ENCODE measurements around the gene ENTHD1.

Gene ENTHD1

DNA sequence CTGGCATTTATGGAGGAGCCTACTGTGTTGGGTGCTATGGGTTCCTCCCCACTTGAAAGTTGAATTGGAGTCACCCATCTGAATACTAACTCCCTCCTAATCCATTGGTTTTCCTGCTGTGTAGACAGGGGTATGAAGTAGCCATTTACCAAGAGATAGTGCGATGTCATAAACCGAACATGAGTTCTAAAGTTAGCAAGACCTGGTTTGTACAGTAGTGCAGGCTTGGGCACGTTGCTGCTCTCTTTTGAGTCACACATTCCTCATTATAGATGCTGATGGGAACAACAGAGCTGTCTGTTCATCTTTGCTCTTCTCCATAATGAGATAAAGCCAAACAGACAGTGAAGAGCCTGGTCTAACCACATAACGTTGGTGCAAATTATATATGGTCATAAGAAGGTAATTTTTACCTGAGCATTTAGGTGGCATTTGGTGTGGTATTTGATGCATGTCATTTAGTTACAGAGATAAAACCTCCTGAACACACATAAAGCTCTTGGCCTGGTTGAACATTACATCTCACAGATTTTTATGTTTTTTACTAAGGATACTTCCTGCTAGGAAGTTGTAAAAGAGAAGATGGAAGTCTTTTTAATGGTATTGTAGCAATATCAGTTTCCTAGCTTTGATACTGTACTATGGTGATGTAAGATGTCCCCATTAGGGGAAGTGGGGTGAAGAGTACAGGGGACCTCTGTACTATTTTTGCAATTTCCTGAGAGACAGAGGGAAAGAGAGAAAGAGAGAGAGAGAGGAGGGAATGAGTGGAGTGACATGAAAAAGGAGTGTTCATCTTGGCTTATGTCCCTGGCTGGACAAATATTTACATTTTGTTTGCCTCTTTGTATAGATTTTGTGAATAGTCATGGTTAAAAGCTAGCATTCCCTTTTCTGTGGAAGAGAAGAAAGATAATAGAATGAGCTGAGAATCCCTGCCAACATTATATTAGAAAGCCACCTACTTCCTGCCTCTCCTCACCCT is 35.3 kb upstream of the ENTHD1 start:
- peak overlapping the region; percentile 84 for H3K4me2 ChIP-seq (ENCODE audit: insufficient read depth, low read length)
- peaks cover 100% of the 10 kb centered on the region for H3K79me2 ChIP-seq (ENCODE audit: insufficient read depth, low read length)
- peak overlapping the region; percentile 77 for H3K9ac ChIP-seq (ENCODE audit: low read depth, low read length)
- DNase-seq (no peak), ATAC-seq (ENCODE audit: insufficient read depth, low read depth) (no peak)
- no peaks in the 10 kb centered on the region for H4K20me1 ChIP-seq (ENCODE audit: insufficient read depth, low read length)
- H3K4me1 ChIP-seq (ENCODE audit: insufficient read depth, low read length): peaks cover 94% of the 10 kb centered on the region
- peak overlapping the region; percentile 91 for H3K27ac ChIP-seq (ENCODE audit: low read length)
- peak overlapping the region; percentile 37 to 69; a peak in 3 of 4 replicates for H3K4me3 ChIP-seq (ENCODE audit: low read depth in 1 of 2, low read length in 2 of 2)
- TF ChIP-seq EZH2 (IDR thresholded peaks at IDR 0.05; ENCODE audit: borderline replicate concordance, low read depth, low read length, severe bottlenecking): no peak
- TF ChIP-seq, protein P1, sequence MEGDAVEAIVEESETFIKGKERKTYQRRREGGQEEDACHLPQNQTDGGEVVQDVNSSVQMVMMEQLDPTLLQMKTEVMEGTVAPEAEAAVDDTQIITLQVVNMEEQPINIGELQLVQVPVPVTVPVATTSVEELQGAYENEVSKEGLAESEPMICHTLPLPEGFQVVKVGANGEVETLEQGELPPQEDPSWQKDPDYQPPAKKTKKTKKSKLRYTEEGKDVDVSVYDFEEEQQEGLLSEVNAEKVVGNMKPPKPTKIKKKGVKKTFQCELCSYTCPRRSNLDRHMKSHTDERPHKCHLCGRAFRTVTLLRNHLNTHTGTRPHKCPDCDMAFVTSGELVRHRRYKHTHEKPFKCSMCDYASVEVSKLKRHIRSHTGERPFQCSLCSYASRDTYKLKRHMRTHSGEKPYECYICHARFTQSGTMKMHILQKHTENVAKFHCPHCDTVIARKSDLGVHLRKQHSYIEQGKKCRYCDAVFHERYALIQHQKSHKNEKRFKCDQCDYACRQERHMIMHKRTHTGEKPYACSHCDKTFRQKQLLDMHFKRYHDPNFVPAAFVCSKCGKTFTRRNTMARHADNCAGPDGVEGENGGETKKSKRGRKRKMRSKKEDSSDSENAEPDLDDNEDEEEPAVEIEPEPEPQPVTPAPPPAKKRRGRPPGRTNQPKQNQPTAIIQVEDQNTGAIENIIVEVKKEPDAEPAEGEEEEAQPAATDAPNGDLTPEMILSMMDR (IDR thresholded peaks at IDR 0.05; ENCODE audit: borderline replicate concordance, extremely low read depth, low read length, poor library complexity, severe bottlenecking): no peak
- no peak overlapping the region for H2AFZ ChIP-seq (ENCODE audit: low read depth, low read length)
- no peaks in the 10 kb centered on the region for H3K27me3 ChIP-seq (ENCODE audit: insufficient read depth, low read length, poor library complexity)
- H3K9me3 ChIP-seq (ENCODE audit: insufficient read depth, low read length, severe bottlenecking): no peaks in the 10 kb centered on the region
- peaks cover 10% of the 10 kb centered on the region; the same call in 1 of the 2 replicates for H3K36me3 ChIP-seq (ENCODE audit: insufficient read depth, low read length)

DNA sequence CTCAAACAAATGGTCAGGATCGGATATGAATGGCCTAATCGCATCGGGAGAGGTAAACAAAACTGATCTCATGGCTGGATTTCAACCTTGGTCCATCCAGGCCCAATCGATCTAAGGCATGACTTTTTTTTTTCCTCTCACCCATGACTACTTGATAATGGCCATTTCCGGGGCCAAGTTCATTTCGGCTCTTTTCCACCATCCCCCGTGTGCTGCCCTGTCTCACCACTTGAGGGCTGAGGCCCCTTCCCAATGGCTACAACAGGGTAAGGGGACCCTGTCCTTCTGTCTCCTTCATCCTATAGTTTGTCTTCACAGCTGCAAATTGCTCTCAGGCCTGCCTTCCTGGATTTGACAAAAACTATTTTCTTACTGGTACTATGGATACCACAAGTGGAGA is 34.0 kb upstream of the ENTHD1 start:
- peak overlapping the region; percentile 91 for H3K27ac ChIP-seq (ENCODE audit: low read length)
- TF ChIP-seq, protein P1 (IDR thresholded peaks at IDR 0.05; ENCODE audit: borderline replicate concordance, extremely low read depth, low read length, poor library complexity, severe bottlenecking): peak; percentile 73
- no peak for TF ChIP-seq EZH2 (IDR thresholded peaks at IDR 0.05; ENCODE audit: borderline replicate concordance, low read depth, low read length, severe bottlenecking)

DNA sequence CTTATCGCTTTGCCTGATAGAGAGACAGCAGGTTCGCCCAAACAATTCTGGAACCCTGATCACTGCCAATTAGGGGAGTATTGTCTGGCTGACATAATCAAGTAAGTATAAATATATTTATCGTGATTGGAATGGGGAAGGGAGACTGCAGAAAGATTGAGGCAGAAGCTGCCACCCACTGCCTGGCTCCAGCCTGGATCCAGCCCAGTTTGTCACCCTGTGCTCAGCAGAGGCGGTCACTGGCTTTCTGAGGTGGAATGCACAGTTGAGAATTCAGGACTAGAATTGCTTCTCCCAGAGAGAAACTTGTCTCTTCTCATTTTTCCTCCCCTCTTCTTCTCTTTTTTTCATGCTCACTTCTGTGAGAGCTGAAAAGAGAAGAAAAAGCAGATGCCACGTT is 33.2 kb upstream of the ENTHD1 start:
- Histone ChIP-seq H3K27ac (ENCODE audit: low read length) (peak overlapping the region; percentile 91), H3K36me3 (ENCODE audit: insufficient read depth, low read length) (peaks cover 10% of the 10 kb centered on the region; the same call in 1 of the 2 replicates), H3K9me3 (ENCODE audit: insufficient read depth, low read length, severe bottlenecking) (no peaks in the 10 kb centered on the region), H3K79me2 (ENCODE audit: insufficient read depth, low read length) (peaks cover 98% of the 10 kb centered on the region), H3K27me3 (ENCODE audit: insufficient read depth, low read length, poor library complexity) (no peaks in the 10 kb centered on the region), H3K4me1 (ENCODE audit: insufficient read depth, low read length) (peaks cover 98% of the 10 kb centered on the region), H3K4me3 (ENCODE audit: low read depth in 1 of 2, low read length in 2 of 2) (peak overlapping the region; percentile 37 to 69), H2AFZ (ENCODE audit: low read depth, low read length) (peak overlapping the region; percentile 49), H3K9ac (ENCODE audit: low read depth, low read length) (peak overlapping the region; percentile 77), H4K20me1 (ENCODE audit: insufficient read depth, low read length) (no peaks in the 10 kb centered on the region), H3K4me2 (ENCODE audit: insufficient read depth, low read length) (peak overlapping the region; percentile 84)
- TF ChIP-seq, protein P1 (IDR thresholded peaks at IDR 0.05; ENCODE audit: borderline replicate concordance, extremely low read depth, low read length, poor library complexity, severe bottlenecking): no peak
- no peak for TF ChIP-seq EZH2 (IDR thresholded peaks at IDR 0.05; ENCODE audit: borderline replicate concordance, low read depth, low read length, severe bottlenecking)
- DNase-seq: peak; percentile 41
- peak; percentile 55 for ATAC-seq (ENCODE audit: insufficient read depth, low read depth)

More for the DNA sequence above, 34.0 kb upstream of the ENTHD1 start:
- Histone ChIP-seq H3K4me3 (ENCODE audit: low read depth in 1 of 2, low read length in 2 of 2) (peak overlapping the region; percentile 37 to 69; a peak in 3 of 4 replicates), H3K4me2 (ENCODE audit: insufficient read depth, low read length) (peak overlapping the region; percentile 84), H3K79me2 (ENCODE audit: insufficient read depth, low read length) (peaks cover 98% of the 10 kb centered on the region), H3K9me3 (ENCODE audit: insufficient read depth, low read length, severe bottlenecking) (no peaks in the 10 kb centered on the region), H3K4me1 (ENCODE audit: insufficient read depth, low read length) (peaks cover 97% of the 10 kb centered on the region), H2AFZ (ENCODE audit: low read depth, low read length) (peak overlapping the region; percentile 49), H3K36me3 (ENCODE audit: insufficient read depth, low read length) (peaks cover 10% of the 10 kb centered on the region; the same call in 1 of the 2 replicates), H3K27me3 (ENCODE audit: insufficient read depth, low read length, poor library complexity) (no peaks in the 10 kb centered on the region), H4K20me1 (ENCODE audit: insufficient read depth, low read length) (no peaks in the 10 kb centered on the region), H3K9ac (ENCODE audit: low read depth, low read length) (peak overlapping the region; percentile 77)
- peak; percentile 53 for ATAC-seq (ENCODE audit: insufficient read depth, low read depth)
- peak; percentile 65 for DNase-seq
